ENCODE data around the gene BMX.

The BMX gene

DNA sequence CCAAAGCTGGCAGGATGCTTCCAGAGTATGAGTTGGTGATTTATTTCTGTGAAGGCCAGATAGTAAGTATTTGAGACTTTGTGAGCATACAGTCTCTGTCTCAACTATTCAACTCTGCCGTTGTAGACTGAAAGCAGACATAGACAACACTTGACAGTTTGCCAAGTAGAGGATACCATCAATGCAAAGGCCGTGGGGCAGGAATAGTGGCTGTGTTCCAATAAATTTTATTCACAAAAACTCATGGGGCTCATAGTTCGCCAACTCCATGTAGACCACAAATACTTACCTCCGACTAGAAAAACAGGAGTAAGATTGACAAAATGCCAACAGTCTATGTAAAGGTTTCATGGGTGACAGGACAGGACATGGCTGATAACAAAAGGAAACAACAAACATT is 3.8 kb upstream of the BMX start:
- Mint-ChIP-seq H3K27me3 (peaks cover 8% of the 10 kb centered on the region), H3K36me3 (no peaks in the 10 kb centered on the region), H3K4me1 (peaks cover 11% of the 10 kb centered on the region), H3K9me3 (no peaks in the 10 kb centered on the region), H3K27ac (no peak overlapping the region), H3K4me3 (no peak overlapping the region)

DNA sequence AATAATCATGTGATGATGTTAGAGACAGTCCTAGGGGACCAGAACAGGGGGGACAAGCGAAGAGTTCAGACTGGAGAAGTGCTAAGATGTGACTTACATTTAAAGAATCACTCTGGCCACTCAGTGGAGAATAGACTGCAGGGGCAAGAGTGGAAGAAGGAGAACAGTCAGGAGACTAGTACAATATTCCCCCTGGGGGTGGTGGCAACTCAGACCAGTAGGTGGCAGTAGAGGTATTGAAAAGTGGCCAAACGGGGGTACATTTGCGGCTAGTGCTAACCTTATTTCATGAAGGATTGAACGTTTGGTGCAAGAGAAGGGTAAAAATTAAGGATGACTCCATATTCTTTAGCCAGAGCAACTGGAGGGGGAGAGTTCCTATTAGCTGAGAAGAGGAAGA is 2.7 kb upstream of the BMX start:
- Mint-ChIP-seq H3K9me3 (no peaks in the 10 kb centered on the region), H3K27ac (no peak overlapping the region), H3K27me3 (peaks cover 8% of the 10 kb centered on the region)

DNA sequence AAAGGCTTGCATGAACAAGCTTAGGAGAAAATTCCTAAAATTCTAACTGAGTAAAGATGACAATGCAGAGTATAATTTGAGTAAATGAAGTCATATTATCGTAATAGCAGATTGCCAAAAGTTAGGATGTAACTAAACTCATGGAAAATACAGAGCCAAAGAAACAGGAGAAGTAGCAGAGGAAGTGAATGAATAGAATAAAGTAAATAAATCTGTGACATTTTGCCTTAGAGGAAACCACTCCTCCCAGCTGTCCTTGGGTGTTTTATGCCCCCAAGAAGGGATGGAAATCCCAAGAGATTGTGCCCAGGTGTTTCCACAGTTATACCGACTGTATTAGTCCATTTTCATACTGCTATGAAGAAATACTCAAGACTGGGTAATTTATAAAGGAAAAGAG is 1.9 kb upstream of the BMX start:
- H3K4me3 Mint-ChIP-seq, result no peak overlapping the region
- no peaks in the 10 kb centered on the region for H3K36me3 Mint-ChIP-seq
- H3K4me1 Mint-ChIP-seq, result peaks cover 7% of the 10 kb centered on the region
- H3K27ac Mint-ChIP-seq, result no peak overlapping the region
- H3K9me3 Mint-ChIP-seq, result no peaks in the 10 kb centered on the region
- H3K27me3 Mint-ChIP-seq, result peaks cover 7% of the 10 kb centered on the region

More for the DNA sequence above, 2.7 kb upstream of the BMX start:
- Mint-ChIP-seq H3K4me3 (no peak overlapping the region), H3K4me1 (peaks cover 11% of the 10 kb centered on the region), H3K36me3 (no peaks in the 10 kb centered on the region)

DNA sequence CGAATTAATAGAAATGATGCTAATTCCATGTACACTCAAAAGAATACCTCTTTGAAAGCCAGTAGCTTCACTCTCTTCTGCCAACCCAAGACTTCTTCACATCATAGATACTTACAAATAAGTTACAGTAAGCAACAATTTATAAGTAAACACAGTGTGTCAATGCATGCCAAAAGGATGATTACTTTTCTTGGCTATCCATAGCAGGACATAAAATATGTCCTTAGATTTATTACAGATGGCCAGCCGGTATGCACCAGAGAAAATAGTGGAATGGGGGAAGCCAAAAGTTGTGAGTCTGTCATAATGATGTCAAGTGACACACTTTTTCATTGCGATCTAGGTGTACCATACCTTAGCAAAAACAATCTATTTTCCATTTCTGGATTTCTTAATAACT is 631 bp upstream of the BMX start:
- Mint-ChIP-seq H3K36me3 (no peaks in the 10 kb centered on the region), H3K27ac (no peak overlapping the region), H3K4me1 (peaks cover 6% of the 10 kb centered on the region), H3K9me3 (no peaks in the 10 kb centered on the region), H3K4me3 (no peak overlapping the region), H3K27me3 (peaks cover 10% of the 10 kb centered on the region)

DNA sequence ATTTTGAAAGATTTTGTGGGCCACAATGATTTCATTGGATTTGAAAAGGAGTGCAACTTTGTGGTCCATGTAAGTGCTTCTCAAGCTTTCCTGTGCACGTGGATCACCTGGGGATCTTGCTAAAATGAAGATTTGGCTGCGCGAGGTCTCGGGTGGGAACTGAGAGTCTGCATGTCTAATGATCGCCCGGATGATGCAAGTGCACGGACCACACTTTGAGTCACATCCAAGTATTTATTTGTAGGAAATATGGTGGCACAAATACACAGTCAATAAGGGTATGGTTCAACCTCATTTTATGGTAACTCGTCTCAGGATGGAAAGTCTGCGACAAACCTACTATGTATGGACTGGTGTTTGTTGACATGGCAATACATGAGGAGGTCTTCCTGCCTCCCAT is 899 bp downstream of the BMX start:
- Mint-ChIP-seq H3K4me1 (peaks cover 6% of the 10 kb centered on the region), H3K36me3 (no peaks in the 10 kb centered on the region), H3K9me3 (no peaks in the 10 kb centered on the region), H3K27ac (no peak overlapping the region), H3K27me3 (peaks cover 10% of the 10 kb centered on the region), H3K4me3 (no peak overlapping the region)

DNA sequence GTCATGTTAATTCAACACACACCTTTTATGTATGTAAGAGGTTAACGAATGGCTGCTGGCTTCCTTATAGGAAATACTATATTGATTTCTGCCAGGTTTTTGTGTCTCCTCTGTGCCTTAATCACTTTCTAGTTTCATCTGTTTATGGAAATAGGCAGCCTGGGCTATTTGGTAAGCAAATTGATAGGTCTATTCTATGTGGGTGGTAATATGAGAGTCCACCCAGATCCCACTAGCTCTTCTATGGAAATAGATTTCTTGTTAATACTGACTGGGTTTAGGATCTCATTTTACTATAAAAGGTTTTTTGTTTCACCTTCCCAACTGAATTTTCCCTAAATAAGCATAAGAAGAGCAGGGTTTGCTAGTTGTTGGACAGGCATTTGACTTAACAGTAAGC is 4.1 kb downstream of the BMX start:
- no peaks in the 10 kb centered on the region for H3K9me3 Mint-ChIP-seq
- no peak overlapping the region for H3K27ac Mint-ChIP-seq
- no peak overlapping the region for H3K4me3 Mint-ChIP-seq
- H3K27me3 Mint-ChIP-seq, result peaks cover 11% of the 10 kb centered on the region
- no peaks in the 10 kb centered on the region for H3K4me1 Mint-ChIP-seq
- no peaks in the 10 kb centered on the region for H3K36me3 Mint-ChIP-seq

DNA sequence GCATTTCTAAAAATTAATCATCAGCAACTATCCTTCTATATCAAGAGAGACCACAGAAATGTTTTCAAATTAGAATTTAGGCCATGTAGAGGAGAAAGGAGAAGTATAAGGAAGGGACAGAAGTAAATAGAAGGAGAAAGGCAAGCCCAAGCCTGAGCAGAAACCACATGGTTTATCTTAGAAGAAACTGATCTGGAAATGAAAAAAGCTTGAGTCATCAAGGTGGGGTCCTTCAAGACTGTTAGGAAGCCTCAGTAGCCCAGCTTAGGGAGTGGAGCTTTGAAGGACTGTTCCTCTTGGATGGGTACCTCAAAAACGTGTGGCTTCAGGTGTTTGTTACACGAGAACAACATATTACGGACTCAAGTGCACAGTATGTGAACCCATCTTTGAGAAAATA is 4.5 kb downstream of the BMX start:
- H3K36me3 Mint-ChIP-seq, result no peaks in the 10 kb centered on the region
- H3K27ac Mint-ChIP-seq, result no peak overlapping the region
- H3K27me3 Mint-ChIP-seq, result peaks cover 10% of the 10 kb centered on the region
- no peaks in the 10 kb centered on the region for H3K4me1 Mint-ChIP-seq
- no peaks in the 10 kb centered on the region for H3K9me3 Mint-ChIP-seq
- H3K4me3 Mint-ChIP-seq, result no peak overlapping the region

DNA sequence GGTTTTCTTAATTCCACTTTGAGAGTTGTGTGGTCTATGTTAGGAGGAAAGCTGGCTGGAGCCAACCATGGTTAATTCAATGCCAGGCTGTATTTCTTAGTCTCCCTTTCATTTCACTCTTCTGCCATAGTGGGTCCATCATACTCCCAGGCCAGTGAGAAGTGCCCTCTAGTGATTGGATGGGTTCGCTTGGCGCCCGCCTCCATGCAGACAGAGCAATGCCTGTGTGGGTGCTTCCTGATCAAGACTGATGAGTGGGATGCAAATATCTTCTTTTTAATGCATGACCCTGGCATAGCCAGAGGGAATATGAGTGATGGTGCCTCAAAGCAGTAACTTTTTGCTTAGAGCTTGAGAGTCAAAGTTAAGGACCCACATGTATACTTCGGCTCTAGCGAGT is 6.4 kb downstream of the BMX start:
- no peaks in the 10 kb centered on the region for H3K36me3 Mint-ChIP-seq
- H3K4me3 Mint-ChIP-seq, result no peak overlapping the region
- H3K9me3 Mint-ChIP-seq, result no peaks in the 10 kb centered on the region
- H3K27ac Mint-ChIP-seq, result no peak overlapping the region
- no peaks in the 10 kb centered on the region for H3K4me1 Mint-ChIP-seq
- peaks cover 9% of the 10 kb centered on the region for H3K27me3 Mint-ChIP-seq

DNA sequence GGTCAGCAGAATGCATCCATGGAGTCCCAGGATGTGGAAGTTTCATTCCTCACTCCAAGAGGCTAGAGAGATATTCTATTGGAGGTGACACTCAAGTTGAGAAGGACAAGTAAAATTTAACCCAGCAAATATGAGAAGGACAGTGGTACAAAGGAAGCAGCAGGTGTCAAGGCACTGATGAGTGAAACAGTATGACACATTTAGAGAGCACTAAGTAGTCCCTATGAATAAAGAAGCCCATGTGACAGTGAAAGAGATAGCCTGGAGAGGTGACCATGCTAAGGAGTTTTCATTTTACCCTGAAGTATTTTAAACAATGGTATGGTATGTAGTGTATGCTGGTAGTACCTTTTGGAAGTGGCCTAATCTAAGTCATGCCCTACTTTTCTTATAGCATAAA is 9.2 kb downstream of the BMX start:
- Mint-ChIP-seq H3K4me3 (no peak overlapping the region), H3K9me3 (no peaks in the 10 kb centered on the region), H3K27me3 (peaks cover 5% of the 10 kb centered on the region), H3K36me3 (no peaks in the 10 kb centered on the region), H3K27ac (no peak overlapping the region), H3K4me1 (no peaks in the 10 kb centered on the region)

DNA sequence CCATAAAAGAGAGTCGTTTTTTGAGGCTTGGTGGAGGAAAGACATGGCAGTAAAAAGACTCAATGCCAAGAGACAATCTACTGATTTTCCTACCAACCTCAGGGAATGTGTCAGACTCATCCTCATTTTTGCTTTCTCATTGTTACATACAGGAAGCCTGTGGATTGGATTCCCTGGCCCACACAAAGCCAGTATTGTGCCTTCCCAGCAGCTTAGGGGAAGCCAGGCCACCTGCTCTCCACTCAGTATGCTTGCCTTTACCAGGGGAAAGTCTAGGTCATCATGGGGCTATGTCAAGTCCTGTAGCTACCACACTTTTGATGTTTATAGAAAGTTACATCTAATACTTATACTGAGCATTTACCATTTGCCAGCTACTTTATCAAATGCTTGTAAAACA is 11.0 kb downstream of the BMX start:
- no peaks in the 10 kb centered on the region for H3K9me3 Mint-ChIP-seq
- no peak overlapping the region for H3K4me3 Mint-ChIP-seq
- no peaks in the 10 kb centered on the region for H3K36me3 Mint-ChIP-seq
- H3K27ac Mint-ChIP-seq, result no peak overlapping the region
- H3K27me3 Mint-ChIP-seq, result peaks cover 5% of the 10 kb centered on the region
- H3K4me1 Mint-ChIP-seq, result no peaks in the 10 kb centered on the region

DNA sequence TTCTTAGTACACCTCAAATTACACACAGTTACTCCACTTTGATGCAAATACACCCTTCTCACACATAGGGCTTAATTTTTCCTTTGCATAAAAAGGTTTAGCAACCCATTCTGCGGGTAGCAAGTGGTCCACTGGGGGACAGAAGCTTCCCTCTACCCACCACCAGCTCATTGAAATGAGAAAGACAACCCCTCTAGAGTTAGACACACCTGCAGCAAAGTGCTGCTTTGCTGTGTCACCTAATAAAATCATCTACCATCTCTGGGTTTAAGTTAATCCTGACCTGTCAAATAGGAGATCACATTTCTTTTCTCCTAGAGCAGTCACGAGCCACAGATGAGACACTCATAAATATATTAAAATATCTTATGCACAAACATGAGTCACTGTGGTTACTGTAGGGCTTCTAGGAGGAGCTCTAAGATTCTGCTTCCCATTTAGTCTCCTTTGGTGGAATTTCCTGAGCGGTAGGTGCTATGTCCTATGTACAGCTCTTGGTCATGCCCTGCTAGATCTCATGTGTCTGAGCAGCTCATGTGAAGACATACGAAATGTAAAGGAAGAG is 11.9 kb downstream of the BMX start:
- Mint-ChIP-seq H3K9me3 (no peaks in the 10 kb centered on the region), H3K4me1 (no peaks in the 10 kb centered on the region), H3K27ac (no peak overlapping the region), H3K4me3 (no peak overlapping the region), H3K27me3 (peaks cover 5% of the 10 kb centered on the region), H3K36me3 (no peaks in the 10 kb centered on the region)

DNA sequence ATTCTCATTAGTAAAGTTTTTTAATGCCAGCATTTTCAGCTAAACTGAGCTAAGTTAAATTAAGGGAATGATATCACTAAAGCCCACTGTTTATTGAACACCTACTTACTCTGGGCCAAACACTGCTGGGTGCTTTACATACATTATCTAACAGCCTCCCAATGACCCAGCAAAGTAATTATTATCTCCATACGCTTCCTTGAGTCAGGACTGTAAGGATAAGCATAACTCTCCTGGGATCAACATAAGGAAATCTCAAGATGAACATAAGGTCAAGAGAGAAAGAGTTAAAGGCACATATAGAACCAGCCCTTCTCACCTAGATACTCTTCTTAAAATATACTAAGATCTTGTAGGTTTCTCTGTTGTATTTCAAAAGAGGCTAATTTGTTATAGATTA is 13.7 kb downstream of the BMX start:
- H3K9me3 Mint-ChIP-seq, result no peaks in the 10 kb centered on the region
- no peak overlapping the region for H3K27ac Mint-ChIP-seq
- no peaks in the 10 kb centered on the region for H3K36me3 Mint-ChIP-seq
- peaks cover 2% of the 10 kb centered on the region for H3K27me3 Mint-ChIP-seq
- H3K4me3 Mint-ChIP-seq, result no peak overlapping the region
- no peaks in the 10 kb centered on the region for H3K4me1 Mint-ChIP-seq

DNA sequence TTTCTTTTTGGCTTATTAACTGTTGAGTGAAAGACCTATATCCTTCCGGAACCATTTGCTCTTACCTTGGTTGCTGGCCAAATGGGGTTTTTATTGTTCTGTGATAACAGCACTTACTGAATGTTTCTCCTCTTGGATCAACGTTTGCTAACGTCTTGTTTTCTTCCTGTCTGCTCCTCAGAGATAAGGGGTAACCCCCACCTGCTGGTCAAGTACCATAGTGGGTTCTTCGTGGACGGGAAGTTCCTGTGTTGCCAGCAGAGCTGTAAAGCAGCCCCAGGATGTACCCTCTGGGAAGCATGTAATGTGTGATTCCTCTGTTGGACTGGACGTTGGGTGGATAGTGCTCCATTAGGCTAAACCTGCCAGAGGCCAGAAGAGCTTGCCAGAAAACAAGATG is 15.3 kb downstream of the BMX start:
- Mint-ChIP-seq H3K27ac (no peak overlapping the region), H3K4me3 (no peak overlapping the region), H3K36me3 (no peaks in the 10 kb centered on the region), H3K4me1 (no peaks in the 10 kb centered on the region), H3K27me3 (no peaks in the 10 kb centered on the region), H3K9me3 (no peaks in the 10 kb centered on the region)

DNA sequence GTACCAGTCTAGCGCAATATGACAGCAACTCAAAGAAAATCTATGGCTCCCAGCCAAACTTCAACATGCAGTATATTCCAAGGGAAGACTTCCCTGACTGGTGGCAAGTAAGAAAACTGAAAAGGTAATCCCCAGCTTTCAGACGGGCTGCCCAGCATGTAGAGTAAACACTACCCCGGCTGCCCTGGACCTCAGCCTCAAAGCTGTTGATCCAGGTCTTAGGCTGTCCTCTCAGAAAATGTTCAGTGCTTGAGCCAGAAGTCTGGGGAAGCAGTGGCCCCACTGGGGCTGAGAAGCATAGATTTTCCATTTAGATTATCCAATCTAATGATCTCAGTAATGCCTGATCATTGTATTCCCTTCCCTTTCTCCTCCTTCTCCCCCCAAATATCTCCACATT is 21.9 kb downstream of the BMX start:
- Mint-ChIP-seq H3K36me3 (no peaks in the 10 kb centered on the region), H3K9me3 (no peaks in the 10 kb centered on the region), H3K27me3 (peaks cover 7% of the 10 kb centered on the region), H3K27ac (no peak overlapping the region), H3K4me1 (no peaks in the 10 kb centered on the region), H3K4me3 (no peak overlapping the region)

DNA sequence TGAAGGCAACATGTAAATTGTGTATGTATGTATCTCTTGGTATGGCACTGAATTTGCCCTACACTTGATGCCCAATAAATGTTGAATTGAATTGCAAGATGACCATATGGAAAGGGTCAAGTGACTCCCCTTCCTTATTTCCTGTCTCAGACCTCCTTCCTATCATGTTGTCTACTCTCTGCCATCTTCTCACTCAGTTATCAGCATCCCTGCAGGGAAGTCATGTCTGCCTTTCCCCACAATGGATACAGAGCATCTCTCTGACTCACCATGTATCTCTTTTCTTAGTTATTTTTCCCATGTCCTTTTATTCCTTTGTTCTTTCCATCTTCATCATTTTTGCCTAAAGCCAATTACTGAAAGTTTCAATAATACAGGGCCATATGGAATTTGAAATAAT is 22.5 kb downstream of the BMX start:
- Mint-ChIP-seq H3K27me3 (peaks cover 7% of the 10 kb centered on the region), H3K27ac (no peak overlapping the region), H3K4me3 (no peak overlapping the region), H3K9me3 (no peaks in the 10 kb centered on the region), H3K36me3 (no peaks in the 10 kb centered on the region), H3K4me1 (no peaks in the 10 kb centered on the region)

DNA sequence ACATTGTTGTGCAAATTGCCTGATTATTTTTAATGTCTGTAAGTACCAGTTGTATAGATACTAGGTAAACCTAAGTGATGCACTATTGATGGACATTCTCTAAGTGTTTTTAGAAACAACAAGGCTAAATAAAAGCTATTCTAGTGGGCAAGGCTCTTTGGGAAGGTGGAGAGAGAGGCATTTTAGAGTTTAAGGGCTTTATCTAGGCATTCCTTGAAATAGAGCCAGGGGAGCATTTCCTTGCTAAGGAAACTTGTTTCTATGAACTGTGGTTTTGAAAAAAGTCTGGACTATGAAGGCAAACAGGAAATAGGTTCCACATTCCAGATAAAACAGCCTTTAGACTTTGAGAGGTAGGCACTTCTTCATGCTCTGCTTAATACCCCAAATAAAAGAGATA is 23.8 kb downstream of the BMX start:
- Mint-ChIP-seq H3K27ac (no peak overlapping the region), H3K9me3 (no peaks in the 10 kb centered on the region), H3K27me3 (peaks cover 7% of the 10 kb centered on the region), H3K36me3 (no peaks in the 10 kb centered on the region), H3K4me1 (no peaks in the 10 kb centered on the region), H3K4me3 (no peak overlapping the region)

DNA sequence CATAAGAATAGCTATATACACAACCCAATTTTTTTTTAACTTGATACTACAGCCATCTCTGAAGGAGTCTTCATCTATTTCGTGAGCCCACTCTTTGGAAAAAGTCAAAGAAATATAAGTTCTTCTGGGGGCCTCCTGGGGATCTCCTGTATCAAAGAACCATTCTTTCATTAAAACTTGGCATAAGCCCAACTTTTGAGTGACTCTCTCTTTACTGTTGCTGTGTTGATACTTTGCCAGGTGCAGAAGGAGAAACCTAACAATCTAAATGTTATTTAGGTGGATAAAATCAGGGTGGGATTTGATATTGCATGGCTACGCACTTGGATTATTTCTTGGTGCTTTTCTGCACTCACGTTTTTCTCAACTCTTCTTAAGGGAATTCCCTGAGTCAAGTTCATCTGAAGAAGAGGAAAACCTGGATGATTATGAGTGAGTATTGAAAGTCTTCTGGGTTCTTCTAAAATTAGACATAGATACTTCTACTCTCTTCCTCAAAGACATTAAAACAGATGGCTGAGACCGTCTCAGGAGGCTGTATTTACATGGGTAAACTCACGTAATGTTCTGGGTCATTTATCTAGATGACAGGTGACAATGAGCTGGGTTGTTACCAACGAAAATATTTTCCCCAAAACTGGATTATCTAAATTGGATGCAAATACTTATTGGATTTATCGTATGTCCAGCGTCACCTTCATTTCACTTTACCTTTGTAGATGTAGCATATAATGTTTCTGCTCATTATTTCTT is 25.2 kb downstream of the BMX start:
- H3K27ac Mint-ChIP-seq, result no peak overlapping the region
- no peaks in the 10 kb centered on the region for H3K36me3 Mint-ChIP-seq
- H3K9me3 Mint-ChIP-seq, result no peaks in the 10 kb centered on the region
- H3K4me1 Mint-ChIP-seq, result no peaks in the 10 kb centered on the region
- peaks cover 7% of the 10 kb centered on the region for H3K27me3 Mint-ChIP-seq
- no peak overlapping the region for H3K4me3 Mint-ChIP-seq
